MM.1S (cell line): Measurements from ENCODE around the gene MYPN.
"Not testable (repeated sequence)": the region's sequence is repeated elsewhere in the genome, so short reads cannot be mapped to it uniquely, and the experiment has no call there.

ENCODE experiments used
- DNase-seq: peaks from one replicate; pipeline ENCODE4 v3.0.0-alpha.2; 2015
- H2AFZ ChIP-seq: fragments of 300-600 bp; sonication (generic); 2 replicates; pipeline ENCODE4 v1.6.0; 2016; ENCODE audit warnings: antibody characterized with exemption, low read length
- H3F3A ChIP-seq: fragments of 300-600 bp; sonication (generic); 2 replicates; pipeline ENCODE4 v1.6.1; 2016; ENCODE audit warnings: mild to moderate bottlenecking, antibody characterized with exemption, low read length, moderate library complexity, mixed read lengths; ENCODE audit not compliant: insufficient read depth
- H3K27ac ChIP-seq: fragments of 300-600 bp; sonication (generic); 2 replicates; pipeline ENCODE4 v1.5.1; 2016; ENCODE audit warnings: mild to moderate bottlenecking, low read length
- H3K27me3 ChIP-seq: fragments of 300-600 bp; sonication (generic); replicated peaks from 2 replicates; pipeline ENCODE4 v1.6.0; 2016; ENCODE audit warnings: low read length; ENCODE audit not compliant: insufficient read depth
- H3K36me3 ChIP-seq: fragments of 300-600 bp; sonication (generic); replicated peaks from 2 replicates; pipeline ENCODE4 v1.6.1; 2016; ENCODE audit warnings: mild to moderate bottlenecking, low read length, mixed read lengths; ENCODE audit not compliant: insufficient read depth
- H3K4me1 ChIP-seq: fragments of 300-600 bp; sonication (generic); 2 replicates; pipeline ENCODE4 v1.6.1; 2016; ENCODE audit warnings: low read length, mixed read lengths
- H3K4me2 ChIP-seq: fragments of 300-600 bp; sonication (generic); 2 replicates; pipeline ENCODE4 v1.6.0; 2016; ENCODE audit warnings: low read depth, low read length
- H3K4me3 ChIP-seq: fragments of 300-600 bp; sonication (generic); 2 replicates; pipeline ENCODE4 v1.5.1; 2016; ENCODE audit warnings: low read length, mixed read lengths
- H3K79me2 ChIP-seq: fragments of 300-600 bp; sonication (generic); 2 replicates; pipeline ENCODE4 v1.6.1; 2016; ENCODE audit warnings: mixed run types, low read length, mixed read lengths
- H3K9ac ChIP-seq: fragments of 300-600 bp; sonication (generic); 2 replicates; pipeline ENCODE4 v1.6.1; 2016; ENCODE audit warnings: low read length, mixed read lengths
- H3K9me2 ChIP-seq: fragments of 300-600 bp; sonication (generic); replicated peaks from 2 replicates; pipeline ENCODE4 v1.6.1; 2016; ENCODE audit warnings: mild to moderate bottlenecking, low read length, mixed read lengths; ENCODE audit not compliant: insufficient read depth
- H3K9me3 ChIP-seq: fragments of 300-600 bp; sonication (generic); replicated peaks from 2 replicates; pipeline ENCODE4 v1.6.1; 2016; ENCODE audit warnings: mild to moderate bottlenecking, low read length, mixed read lengths; ENCODE audit not compliant: insufficient read depth
- H4K20me1 ChIP-seq: fragments of 300-600 bp; sonication (generic); 2 replicates; pipeline ENCODE4 v1.6.1; 2016; ENCODE audit warnings: mild to moderate bottlenecking, low read length, moderate library complexity, mixed read lengths; ENCODE audit not compliant: insufficient read depth
- EZH2 ChIP-seq: fragments of 300-600 bp; sonication (generic); optimal IDR thresholded peaks from 2 replicates; pipeline ENCODE3; 2017; ENCODE audit warnings: low read depth, mild to moderate bottlenecking, antibody characterized with exemption, low read length, mixed read lengths
- EZH2phosphoT487 ChIP-seq: fragments of 300-600 bp; sonication (generic); IDR thresholded peaks from 2 replicates; pipeline ENCODE4 v1.6.1; 2018; ENCODE audit warnings: antibody characterized with exemption, low read length
- TF ChIP-seq, protein P1 (sequence below): fragments of 300-600 bp; sonication (generic); IDR thresholded peaks from 2 replicates; pipeline ENCODE4 v1.5.1; 2016; ENCODE audit warnings: antibody characterized with exemption, low read length, mixed read lengths

MYPN gene

DNA sequence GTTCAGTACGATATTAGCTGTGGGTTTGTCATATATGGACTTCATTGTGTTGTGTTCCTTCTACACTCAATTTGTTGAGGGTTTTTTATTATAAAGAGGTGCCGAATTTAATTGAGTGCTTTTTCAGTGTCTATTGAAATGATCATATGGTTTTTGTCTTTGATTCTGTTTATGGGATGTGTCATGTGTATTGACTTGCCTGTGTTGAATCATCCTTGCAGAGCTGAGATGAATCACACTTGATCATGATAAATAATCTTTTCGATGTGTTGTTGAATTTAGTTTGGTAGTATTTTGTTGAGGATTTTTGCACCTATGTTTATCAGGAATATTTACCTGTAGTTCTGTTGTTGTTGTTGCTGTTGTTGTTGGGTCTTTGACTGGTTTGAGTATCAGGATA is 82.8 kb downstream of the MYPN start:
- Histone ChIP-seq H3K27ac (no peak overlapping the region), H2AFZ (no peak overlapping the region), H3K4me3 (no peak overlapping the region), H4K20me1 (no peaks in the 10 kb centered on the region), H3K4me1 (no peaks in the 10 kb centered on the region), H3K27me3 (no peaks in the 10 kb centered on the region), H3F3A (no peaks in the 10 kb centered on the region), H3K9ac (no peak overlapping the region), H3K4me2 (no peak overlapping the region), H3K9me3 (no peaks in the 10 kb centered on the region), H3K36me3 (no peaks in the 10 kb centered on the region), H3K79me2 (no peaks in the 10 kb centered on the region), H3K9me2 (no peaks in the 10 kb centered on the region)
- DNase-seq = no peak
- TF ChIP-seq EZH2phosphoT487 = no peak
- no peak for TF ChIP-seq EZH2
- TF ChIP-seq, protein P1, sequence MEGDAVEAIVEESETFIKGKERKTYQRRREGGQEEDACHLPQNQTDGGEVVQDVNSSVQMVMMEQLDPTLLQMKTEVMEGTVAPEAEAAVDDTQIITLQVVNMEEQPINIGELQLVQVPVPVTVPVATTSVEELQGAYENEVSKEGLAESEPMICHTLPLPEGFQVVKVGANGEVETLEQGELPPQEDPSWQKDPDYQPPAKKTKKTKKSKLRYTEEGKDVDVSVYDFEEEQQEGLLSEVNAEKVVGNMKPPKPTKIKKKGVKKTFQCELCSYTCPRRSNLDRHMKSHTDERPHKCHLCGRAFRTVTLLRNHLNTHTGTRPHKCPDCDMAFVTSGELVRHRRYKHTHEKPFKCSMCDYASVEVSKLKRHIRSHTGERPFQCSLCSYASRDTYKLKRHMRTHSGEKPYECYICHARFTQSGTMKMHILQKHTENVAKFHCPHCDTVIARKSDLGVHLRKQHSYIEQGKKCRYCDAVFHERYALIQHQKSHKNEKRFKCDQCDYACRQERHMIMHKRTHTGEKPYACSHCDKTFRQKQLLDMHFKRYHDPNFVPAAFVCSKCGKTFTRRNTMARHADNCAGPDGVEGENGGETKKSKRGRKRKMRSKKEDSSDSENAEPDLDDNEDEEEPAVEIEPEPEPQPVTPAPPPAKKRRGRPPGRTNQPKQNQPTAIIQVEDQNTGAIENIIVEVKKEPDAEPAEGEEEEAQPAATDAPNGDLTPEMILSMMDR = no peak

DNA sequence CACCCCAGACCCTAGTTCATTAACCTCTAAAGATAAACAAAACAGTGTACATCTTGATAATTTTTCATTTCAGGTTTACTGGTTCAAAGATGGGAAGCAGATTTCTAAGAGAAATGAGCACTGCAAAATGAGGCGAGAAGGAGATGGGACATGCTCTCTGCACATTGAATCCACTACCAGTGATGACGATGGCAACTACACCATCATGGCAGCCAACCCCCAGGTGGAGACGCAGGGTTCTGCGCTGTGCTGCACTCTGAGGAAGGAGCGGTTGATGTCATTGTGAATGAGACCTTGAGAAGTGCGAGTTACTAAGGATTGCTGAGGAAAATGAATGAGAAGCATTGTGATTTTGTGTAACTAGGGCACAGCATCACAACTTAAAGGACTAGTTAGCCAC is 85.0 kb downstream of the MYPN start:
- no peaks in the 10 kb centered on the region for H3K9me3 ChIP-seq
- no peak for DNase-seq
- H2AFZ ChIP-seq = no peak overlapping the region
- H3K79me2 ChIP-seq = no peaks in the 10 kb centered on the region
- no peaks in the 10 kb centered on the region for H3K9me2 ChIP-seq
- no peak overlapping the region for H3K27ac ChIP-seq
- H3K27me3 ChIP-seq = no peaks in the 10 kb centered on the region
- no peak overlapping the region for H3K4me3 ChIP-seq
- no peaks in the 10 kb centered on the region for H4K20me1 ChIP-seq
- H3K36me3 ChIP-seq = no peaks in the 10 kb centered on the region
- no peaks in the 10 kb centered on the region for H3K4me1 ChIP-seq
- TF ChIP-seq EZH2phosphoT487 (no peak), EZH2 (no peak)
- TF ChIP-seq, protein P1 = no peak
- no peaks in the 10 kb centered on the region for H3F3A ChIP-seq
- H3K4me2 ChIP-seq = no peak overlapping the region
- H3K9ac ChIP-seq = no peak overlapping the region

DNA sequence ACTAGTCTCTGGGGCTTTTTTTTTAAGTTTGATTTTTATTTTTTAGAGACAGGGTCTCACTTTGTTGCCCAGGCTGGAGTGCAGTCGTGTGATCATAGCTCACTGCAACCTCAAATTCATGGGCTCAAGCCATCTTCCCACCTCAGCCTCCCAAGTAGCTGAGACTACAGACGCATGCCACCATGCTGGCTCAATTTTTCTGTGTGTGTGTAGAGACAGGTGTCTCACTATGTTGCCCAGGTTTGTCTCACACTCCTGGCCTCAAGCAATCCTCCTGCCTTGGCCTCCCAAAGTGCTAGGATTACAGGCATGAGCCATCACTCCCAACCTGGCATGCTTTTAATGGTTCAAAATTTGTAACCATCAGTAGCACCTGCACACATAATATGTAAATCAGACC is 86.5 kb downstream of the MYPN start:
- not testable (repeated sequence) for H3F3A ChIP-seq, DNase-seq, H3K9ac ChIP-seq, H3K27ac ChIP-seq, H3K9me3 ChIP-seq, H3K27me3 ChIP-seq, H3K4me3 ChIP-seq, H3K4me2 ChIP-seq, H4K20me1 ChIP-seq, H3K4me1 ChIP-seq, H2AFZ ChIP-seq, H3K79me2 ChIP-seq, H3K9me2 ChIP-seq, H3K36me3 ChIP-seq

DNA sequence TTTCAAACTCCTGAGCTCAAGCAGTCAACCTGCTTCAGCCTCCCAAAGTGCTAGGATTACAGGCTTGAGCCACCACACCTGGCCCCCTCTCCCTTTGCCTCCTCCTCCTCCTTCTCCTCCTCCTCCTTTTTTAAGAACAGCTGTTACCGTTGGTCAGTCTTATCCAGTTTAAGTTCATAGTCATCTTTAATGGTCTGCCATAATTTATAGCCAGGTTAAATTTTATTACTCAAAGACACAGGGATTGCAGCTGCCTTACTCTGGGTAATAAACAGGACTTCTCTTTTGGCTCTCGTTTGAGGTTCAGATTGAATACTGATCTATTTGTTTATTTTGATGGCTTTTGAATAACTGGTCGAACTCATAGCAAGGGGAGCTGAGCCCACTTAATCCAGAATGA is 87.4 kb downstream of the MYPN start:
- Histone ChIP-seq H3K27me3 (no peaks in the 10 kb centered on the region), H3K9me3 (no peaks in the 10 kb centered on the region), H3K9me2 (no peaks in the 10 kb centered on the region), H3K4me1 (no peaks in the 10 kb centered on the region), H3K4me2 (no peak overlapping the region), H3K4me3 (no peak overlapping the region), H3K79me2 (no peaks in the 10 kb centered on the region), H2AFZ (no peak overlapping the region), H4K20me1 (no peaks in the 10 kb centered on the region), H3F3A (no peaks in the 10 kb centered on the region), H3K9ac (no peak overlapping the region), H3K36me3 (no peaks in the 10 kb centered on the region), H3K27ac (no peak overlapping the region)
- DNase-seq = no peak
- TF ChIP-seq, protein P1 = no peak
- TF ChIP-seq EZH2phosphoT487 (no peak), EZH2 (no peak)
